IPS-15b (cell line): ENCODE results near the gene CNN2.

Experiments used
- H3K27me3 ChIP-seq: one replicate; pipeline ENCODE4 v1.6.1; 2013; ENCODE audit warnings: low read length; ENCODE audit not compliant: control insufficient read depth, insufficient read depth
- H3K36me3 ChIP-seq: one replicate; pipeline ENCODE4 v1.6.1; 2013; ENCODE audit warnings: low read length; ENCODE audit not compliant: control insufficient read depth, insufficient read depth
- H3K4me1 ChIP-seq: one replicate; pipeline ENCODE4 v1.6.1; 2013; ENCODE audit warnings: mild to moderate bottlenecking, low read length; ENCODE audit not compliant: control insufficient read depth, insufficient read depth
- H3K4me3 ChIP-seq: one replicate; pipeline ENCODE4 v1.5.1; 2013; ENCODE audit warnings: low read depth, low read length
- H3K9ac ChIP-seq: one replicate; pipeline ENCODE4 v1.6.1; 2013; ENCODE audit warnings: low read depth, mild to moderate bottlenecking, low read length
- H3K9me3 ChIP-seq: one replicate; pipeline ENCODE4 v1.6.1; 2013; ENCODE audit warnings: mild to moderate bottlenecking, low read length; ENCODE audit not compliant: control insufficient read depth, insufficient read depth

CNN2 gene

GRCh38 chr19:1025960-1026782 lies at the start of gene CNN2:
Gene CNN2, plus strand, starts transcription at chr19:1026608. Its CDS starts 54 bp downstream, at chr19:1026662.
- no peaks in the 10 kb centered on the region for H3K4me1 ChIP-seq
- H3K9ac ChIP-seq = peak within 1 kb of the TSS; percentile 92
- H3K27me3 ChIP-seq = no peaks in the 10 kb centered on the region
- peak within 1 kb of the TSS; percentile 83 for H3K4me3 ChIP-seq
- H3K36me3 ChIP-seq = peaks cover 6% of the 10 kb centered on the region
- no peaks in the 10 kb centered on the region for H3K9me3 ChIP-seq

- Histone ChIP-seq H3K9me3 (no peaks in the 10 kb centered on the region), H3K27me3 (no peaks in the 10 kb centered on the region), H3K9ac (no peak overlapping the region), H3K4me1 (peaks cover 4% of the 10 kb centered on the region), H3K4me3 (no peak overlapping the region), H3K36me3 (peaks cover 3% of the 10 kb centered on the region)
Observed at GRCh38 chr19:977058-977464, 49.3 kb upstream of the CNN2 start.

GRCh38 chr19:979318-979741 lies 47.1 kb upstream of the CNN2 start:
- no peak overlapping the region for H3K4me3 ChIP-seq
- H3K4me1 ChIP-seq = peaks cover 4% of the 10 kb centered on the region

GRCh38 chr19:980133-980998 lies 46.0 kb upstream of the CNN2 start:
- peak overlapping the region; percentile 60 for H3K9ac ChIP-seq

More at GRCh38 chr19:979318-979741, 47.1 kb upstream of the CNN2 start:
- Histone ChIP-seq H3K27me3 (no peaks in the 10 kb centered on the region), H3K9ac (no peak overlapping the region), H3K36me3 (no peaks in the 10 kb centered on the region), H3K9me3 (no peaks in the 10 kb centered on the region)

GRCh38 chr19:982567-983170 lies 43.7 kb upstream of the CNN2 start:
- Histone ChIP-seq H3K27me3 (no peaks in the 10 kb centered on the region), H3K9me3 (no peaks in the 10 kb centered on the region), H3K4me1 (peaks cover 4% of the 10 kb centered on the region), H3K9ac (no peak overlapping the region), H3K4me3 (no peak overlapping the region), H3K36me3 (peaks cover 14% of the 10 kb centered on the region)

More at GRCh38 chr19:980133-980998, 46.0 kb upstream of the CNN2 start:
- Histone ChIP-seq H3K36me3 (no peaks in the 10 kb centered on the region), H3K4me3 (peak overlapping the region; percentile 22), H3K9me3 (no peaks in the 10 kb centered on the region), H3K27me3 (no peaks in the 10 kb centered on the region), H3K4me1 (peaks cover 4% of the 10 kb centered on the region)

GRCh38 chr19:984165-984967 lies 42.0 kb upstream of the CNN2 start, which contains the start of gene WDR18:
Gene WDR18, plus strand, starts transcription at chr19:984345. Its CDS starts 9 bp downstream, at chr19:984354.
- Histone ChIP-seq H3K36me3 (peaks cover 19% of the 10 kb centered on the region), H3K9ac (peak within 1 kb of the TSS; percentile 98), H3K9me3 (no peaks in the 10 kb centered on the region), H3K4me1 (peaks cover 4% of the 10 kb centered on the region), H3K27me3 (no peaks in the 10 kb centered on the region), H3K4me3 (peak within 1 kb of the TSS; percentile 85)

GRCh38 chr19:986083-986482 lies 40.3 kb upstream of the CNN2 start:
- Histone ChIP-seq H3K36me3 (peaks cover 33% of the 10 kb centered on the region), H3K9ac (no peak overlapping the region), H3K9me3 (no peaks in the 10 kb centered on the region), H3K27me3 (no peaks in the 10 kb centered on the region), H3K4me3 (no peak overlapping the region), H3K4me1 (no peaks in the 10 kb centered on the region)

GRCh38 chr19:988081-988480 lies 38.3 kb upstream of the CNN2 start:
- Histone ChIP-seq H3K27me3 (no peaks in the 10 kb centered on the region), H3K9me3 (no peaks in the 10 kb centered on the region), H3K9ac (no peak overlapping the region), H3K36me3 (peaks cover 37% of the 10 kb centered on the region), H3K4me3 (no peak overlapping the region), H3K4me1 (no peaks in the 10 kb centered on the region)

- no peak overlapping the region for H3K4me3 ChIP-seq
- H3K9ac ChIP-seq = no peak overlapping the region
- no peaks in the 10 kb centered on the region for H3K9me3 ChIP-seq
- H3K4me1 ChIP-seq = no peaks in the 10 kb centered on the region
- peaks cover 42% of the 10 kb centered on the region for H3K36me3 ChIP-seq
- no peaks in the 10 kb centered on the region for H3K27me3 ChIP-seq
Observed at GRCh38 chr19:988510-988909, 37.9 kb upstream of the CNN2 start.

- H3K36me3 ChIP-seq = peaks cover 51% of the 10 kb centered on the region
- no peaks in the 10 kb centered on the region for H3K9me3 ChIP-seq
- no peak overlapping the region for H3K9ac ChIP-seq
- no peak overlapping the region for H3K4me3 ChIP-seq
- H3K4me1 ChIP-seq = no peaks in the 10 kb centered on the region
- H3K27me3 ChIP-seq = no peaks in the 10 kb centered on the region
Observed at GRCh38 chr19:989381-990081, 36.9 kb upstream of the CNN2 start.
